Mesenteric fat pad (tissue), 1 donor: ENCODE results near the gene BANP. TPM values are rescaled to one million over a fixed set of nuclear protein-coding genes. Genes with fewer than 3 reads are reported as not detected.
"Not testable (repeated sequence)": the region's sequence is repeated elsewhere in the genome, so short reads cannot be mapped to it uniquely, and the experiment has no call there.

Experiments used
- DNase-seq: peaks from one replicate; pipeline ENCODE4 v3.0.0-alpha.2; 2020; ENCODE audit warnings: low spot score
- total RNA-seq: library from RNA; stranded (reverse); fragmentation: NEBNext Ultra II Directional; extraction: Animal tissue kit (Norgen Biotek cat#: 25700); gene quantifications from one replicate; pipeline ENCODE4 v1.2.1, GENCODE V29; 2021
- donor health status: DM: yes; HTN: yes; CAD: no.

The BANP gene
- total RNA-seq, 1 donor from 2014 or later: 28.8 TPM

DNA sequence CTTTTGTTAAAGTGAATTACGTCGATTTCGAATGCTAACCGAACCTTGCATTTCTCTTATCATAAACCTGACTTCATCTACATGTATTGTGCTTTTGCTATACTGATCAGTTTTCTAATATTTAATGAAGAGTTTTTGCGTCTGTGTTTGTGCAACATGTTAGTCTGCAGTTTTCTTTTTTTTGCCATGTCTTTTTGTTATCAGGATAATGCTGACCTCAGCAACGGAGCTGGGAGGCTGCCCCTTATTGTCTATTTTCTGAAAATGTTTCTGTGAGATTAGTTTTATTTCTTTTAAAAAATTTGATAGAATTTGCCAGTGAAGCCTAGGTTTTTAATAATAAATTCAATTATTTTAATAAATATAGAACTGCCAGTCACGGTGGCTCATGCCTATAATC lies 40.9 kb downstream of the BANP start:
- not testable (repeated sequence) for DNase-seq

DNA sequence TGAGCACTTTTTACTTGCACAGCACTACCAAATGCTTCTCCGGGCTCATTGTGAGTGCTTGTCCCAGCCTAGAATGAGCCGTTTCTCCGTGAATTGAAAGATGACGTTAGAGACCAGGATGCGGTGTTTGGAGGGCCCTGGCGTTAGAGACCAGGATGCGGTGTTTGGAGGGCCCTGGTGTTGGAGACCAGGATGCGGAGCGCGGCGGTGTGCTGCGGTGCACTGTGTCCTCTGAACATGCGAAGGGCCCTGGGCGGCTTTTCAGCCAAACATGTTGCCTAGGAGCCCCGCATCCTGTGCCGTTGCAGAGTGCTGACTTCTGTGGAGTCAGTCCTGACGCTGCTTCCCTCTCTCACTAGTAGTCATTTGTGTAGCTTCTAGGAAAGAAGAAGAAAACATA lies 42.7 kb downstream of the BANP start:
- DNase-seq: no peak

DNA sequence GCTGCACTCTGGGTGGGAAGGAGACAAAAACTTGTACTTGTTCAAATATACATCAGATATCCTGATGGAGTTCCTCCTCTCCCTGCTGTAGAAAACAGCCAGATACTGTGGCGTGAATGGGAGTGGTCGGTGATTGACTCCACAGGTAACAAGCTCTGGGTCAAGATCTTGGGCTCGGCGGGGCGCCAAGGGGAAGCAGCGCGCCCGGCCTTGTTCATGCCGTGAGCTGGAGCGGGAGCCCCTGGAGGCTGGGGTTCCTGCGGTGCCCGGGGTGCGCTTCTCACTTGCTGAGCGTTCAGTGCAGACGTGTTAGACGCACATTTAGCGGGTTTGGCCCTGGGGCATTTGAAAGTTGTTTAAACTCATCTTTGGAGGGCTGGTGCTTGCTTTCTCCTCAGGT lies 44.4 kb downstream of the BANP start:
- no peak for DNase-seq

DNA sequence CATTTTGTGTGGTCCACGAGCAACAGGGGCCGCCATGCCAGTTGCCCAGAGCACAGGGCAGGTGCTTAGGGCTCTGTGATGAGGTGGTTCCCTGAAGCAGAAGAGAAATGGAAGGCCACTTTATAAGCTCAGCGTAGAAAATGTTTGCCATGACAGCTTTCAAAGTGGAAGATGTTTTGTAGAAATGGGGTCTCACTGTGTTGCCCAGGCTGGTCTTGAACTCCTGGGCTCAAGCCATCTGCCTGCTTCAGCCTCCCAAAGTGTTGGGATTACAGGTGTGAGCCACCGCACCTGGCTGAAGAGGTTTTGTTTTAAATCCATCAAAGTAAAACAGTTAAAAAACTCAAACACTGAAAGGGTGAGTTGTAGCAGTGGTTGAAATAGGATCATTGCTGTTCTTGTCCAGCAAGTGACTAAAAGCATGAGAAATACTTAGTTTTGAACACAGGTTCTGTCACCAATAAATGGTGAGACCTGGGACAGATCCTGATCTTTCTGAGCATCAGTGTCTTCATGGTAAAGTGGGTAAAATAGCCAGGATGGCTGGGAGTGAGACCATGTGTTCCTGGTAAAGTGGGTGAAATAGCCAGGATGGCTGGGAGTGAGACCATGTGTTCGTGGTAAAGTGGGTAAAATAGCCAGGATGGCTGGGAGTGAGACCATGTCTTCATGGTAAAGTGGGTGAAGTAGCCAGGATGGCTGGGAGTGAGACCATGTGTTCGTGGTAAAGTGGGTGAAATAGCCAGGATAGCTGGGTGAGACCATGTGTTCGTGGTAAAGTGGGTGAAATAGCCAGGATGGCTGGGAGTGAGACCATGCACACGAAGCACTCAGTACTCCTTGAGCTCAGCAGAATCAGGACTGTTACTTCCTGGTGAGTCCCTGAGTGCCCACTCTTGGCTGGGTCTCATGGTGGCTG lies 46.0 kb downstream of the BANP start:
- no peak for DNase-seq

DNA sequence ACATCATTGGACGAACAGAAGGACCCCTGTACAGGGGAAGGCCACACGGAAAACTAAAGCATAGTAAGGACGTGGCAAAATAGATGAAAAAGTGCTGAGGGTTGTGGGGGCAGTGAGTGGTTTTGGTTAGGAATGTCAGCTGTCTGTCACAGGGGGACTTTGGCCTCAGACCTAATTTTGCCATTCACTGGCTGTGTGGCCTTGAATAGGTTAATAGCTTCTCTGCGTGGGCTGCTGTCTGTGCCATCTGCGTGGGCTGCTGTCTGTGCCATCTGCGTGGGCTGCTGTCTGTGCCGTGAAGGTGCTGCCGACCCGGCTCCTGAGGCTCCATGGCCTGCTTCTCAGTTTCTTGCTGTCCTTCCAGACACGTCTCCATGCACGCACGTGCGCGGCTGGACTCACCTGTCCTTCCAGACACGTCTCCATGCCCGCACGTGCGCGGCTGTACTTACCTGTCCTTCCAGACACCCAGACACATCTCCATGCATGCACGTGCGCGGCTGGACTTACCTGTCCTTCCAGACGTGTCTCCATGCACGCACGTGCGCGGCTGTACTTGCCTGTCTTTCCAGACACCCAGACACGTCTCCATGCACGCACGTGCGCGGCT lies 47.1 kb downstream of the BANP start:
- not testable (repeated sequence) for DNase-seq

DNA sequence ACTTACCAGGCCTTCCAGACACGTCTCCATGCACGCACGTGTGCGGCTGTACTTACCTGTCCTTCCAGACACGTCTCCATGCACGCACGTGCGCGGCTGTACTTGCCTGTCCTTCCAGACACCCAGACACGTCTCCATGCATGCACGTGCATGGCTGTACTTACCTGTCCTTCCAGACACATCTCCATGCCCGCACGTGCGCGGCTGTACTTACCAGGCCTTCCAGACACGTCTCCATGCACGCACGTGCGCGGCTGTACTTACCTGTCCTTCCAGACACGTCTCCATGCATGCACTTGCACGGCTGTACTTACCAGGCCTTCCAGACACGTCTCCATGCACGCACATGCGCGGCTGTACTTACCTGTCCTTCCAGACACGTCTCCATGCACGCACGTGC lies 47.8 kb downstream of the BANP start:
- DNase-seq: not testable (repeated sequence)

DNA sequence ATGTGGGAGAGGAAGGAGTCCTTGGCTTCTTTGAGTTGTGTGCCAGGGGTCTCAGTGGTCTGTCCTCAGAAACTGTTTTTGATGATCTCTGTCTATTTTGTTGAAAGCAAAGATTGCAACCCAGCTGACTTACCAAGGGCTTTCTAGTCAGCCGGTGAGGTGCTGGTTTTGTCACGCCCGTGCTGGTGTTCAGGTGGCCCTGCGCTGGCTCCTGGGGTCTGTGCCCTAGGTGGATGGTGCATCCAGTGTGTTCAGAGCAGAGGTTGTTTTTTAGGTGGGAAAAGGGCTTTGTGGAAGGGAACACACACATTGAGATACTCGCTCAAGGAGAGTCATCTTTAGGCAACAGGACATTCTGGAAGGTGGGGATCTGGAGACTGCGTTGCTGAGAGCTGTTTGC lies 51.0 kb downstream of the BANP start:
- DNase-seq: no peak

DNA sequence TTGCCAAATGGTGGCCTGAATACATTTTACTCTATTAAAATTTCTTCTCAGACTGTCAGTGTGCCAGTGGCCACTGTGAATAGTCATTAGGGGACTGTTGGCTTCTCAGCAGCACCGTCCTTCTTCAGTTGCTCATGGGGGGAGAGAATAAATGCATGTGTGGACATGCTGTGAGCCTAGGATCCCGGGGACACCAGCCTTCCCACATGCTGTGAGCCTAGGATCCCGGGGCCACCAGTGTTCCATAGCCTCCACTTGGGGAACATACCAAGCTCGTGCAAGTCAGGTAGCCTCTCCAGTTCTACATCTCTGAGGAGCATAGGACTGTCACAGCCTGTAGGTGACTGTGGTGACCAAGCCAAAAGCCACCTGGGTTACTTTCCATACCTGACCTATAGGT lies 51.5 kb downstream of the BANP start:
- DNase-seq: no peak

DNA sequence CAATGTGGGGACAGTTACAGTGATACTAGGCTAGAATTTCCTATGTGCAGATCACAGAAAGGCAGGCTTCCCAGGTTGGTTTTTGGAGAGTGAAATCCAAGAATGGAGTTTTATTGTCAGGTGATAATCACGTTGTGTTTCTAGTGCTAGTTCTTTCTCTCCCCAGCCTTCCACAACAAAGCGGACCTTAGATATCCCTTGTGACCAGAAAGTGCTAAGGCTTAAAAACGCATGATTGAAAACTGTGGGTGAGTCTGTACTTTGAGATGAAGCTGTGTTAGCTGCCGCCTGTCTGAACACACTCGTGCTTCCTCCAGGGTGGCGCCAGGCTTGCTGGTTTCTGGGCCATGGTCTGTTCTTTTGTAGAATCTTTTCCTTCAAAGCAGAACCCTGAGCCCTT lies 52.1 kb downstream of the BANP start:
- DNase-seq: peak; percentile 49

DNA sequence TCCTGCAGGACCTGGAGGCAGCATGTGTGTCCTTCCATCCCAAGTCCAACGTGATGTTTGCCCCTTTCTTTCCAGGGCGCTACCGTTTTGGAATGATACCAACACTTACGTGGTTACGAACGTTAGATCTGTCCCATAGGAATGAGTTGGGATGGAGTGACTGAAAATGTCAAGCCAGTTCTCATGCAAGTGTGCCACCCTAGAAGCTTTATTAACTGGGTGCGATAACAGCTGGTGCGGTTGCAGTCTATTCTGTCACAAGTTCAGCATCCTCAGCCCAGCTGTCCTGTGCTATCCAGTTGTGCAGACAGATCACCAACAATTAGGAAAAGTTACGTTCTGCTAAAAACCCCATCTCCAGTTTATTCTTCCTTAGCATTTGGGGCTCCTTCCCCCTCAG lies 52.5 kb downstream of the BANP start:
- no peak for DNase-seq

DNA sequence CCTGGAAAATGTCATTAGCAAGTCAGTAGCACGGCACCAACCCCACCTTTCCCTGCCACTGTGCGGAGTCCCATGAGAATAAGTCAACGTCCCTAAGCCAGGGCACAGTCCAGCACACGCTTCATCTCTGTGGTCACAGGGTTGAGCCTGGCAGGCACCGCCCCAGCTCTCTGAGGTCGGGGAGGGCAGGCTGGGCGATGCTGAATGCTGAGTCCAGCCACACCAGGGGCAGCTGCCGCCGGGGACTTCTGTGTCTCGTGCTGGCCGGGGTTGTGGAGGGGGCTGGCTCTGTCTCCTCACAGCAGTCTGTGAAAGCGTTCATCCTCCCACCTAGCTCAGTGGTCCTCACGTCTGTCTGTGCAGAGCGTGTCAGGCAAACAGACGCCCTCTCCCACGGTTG lies 53.2 kb downstream of the BANP start:
- no peak for DNase-seq

DNA sequence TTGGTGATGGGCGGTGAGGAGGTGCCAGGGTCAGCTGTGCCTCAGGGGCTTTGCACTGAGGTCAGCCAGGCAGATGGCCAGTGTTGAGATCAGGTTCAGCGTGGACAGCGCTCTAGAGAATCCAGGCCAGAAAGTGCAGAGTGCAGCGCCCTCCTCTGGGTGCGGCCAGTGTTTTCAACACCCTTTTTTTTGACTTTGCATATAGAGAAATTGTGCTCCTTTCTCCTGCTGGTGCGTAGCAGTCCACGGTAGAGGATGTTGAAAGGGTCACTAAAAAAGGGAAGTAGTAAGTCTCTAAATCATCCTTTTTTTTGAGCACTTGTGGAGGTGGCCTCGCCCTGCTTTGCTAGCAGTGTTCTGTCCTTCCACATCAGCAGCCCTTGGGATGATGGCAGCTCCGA lies 53.9 kb downstream of the BANP start:
- DNase-seq: no peak

DNA sequence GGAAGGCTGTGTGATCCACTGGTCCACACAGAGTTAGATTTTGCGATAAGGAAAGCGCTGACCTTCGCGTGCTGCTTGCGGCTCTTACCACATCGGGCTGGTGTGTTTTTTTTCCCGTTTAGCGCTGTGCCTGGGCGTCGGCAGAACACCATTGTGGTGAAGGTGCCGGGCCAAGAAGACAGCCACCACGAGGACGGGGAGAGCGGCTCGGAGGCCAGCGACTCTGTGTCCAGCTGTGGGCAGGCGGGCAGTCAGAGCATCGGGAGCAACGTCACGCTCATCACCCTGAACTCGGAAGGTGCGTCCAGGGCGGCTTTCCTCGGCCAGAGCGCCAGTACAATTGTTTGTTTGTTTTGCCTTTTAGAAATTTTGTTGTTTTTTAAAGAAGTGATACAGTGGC lies 54.7 kb downstream of the BANP start:
- DNase-seq: peak; percentile 77

DNA sequence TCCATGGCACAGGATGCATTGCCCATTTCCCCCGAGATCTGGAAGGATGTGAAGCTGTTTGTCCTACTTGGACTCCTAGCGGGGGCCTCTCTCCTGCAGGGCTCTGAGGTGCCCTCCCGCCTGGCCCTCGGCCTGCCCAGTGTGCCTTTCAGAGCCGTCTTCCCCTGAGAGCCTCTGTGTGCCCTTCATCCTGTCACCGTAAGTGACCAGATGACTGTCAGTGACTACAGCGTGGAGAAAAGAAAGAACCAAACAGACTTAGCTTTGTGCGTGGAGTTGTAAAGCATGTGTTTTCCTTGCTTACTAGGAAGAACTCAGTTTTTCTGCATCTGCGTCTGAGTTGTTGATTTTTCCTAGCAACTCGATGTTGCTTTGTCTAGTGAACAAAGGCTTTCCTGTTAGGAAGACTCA lies 56.1 kb downstream of the BANP start:
- DNase-seq: peak; percentile 22

DNA sequence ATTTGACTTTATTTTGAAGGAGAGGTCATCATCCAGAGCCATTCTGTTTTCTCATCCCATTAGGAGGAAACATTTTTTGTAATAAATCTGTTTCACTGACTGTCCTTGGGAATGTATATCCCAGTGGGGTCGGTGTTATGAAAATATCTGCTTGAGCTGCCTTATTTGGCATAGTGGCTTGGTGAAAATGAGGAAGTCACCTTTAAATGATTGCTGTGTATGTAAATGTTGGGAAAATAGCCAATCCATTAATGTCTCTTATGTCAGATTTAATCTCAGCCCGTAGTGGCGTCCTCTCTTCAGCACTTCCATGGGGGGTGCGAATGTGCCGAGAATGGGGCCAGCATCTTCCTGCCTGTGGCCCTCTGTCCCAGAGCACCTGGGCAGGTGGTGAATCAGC lies 57.6 kb downstream of the BANP start:
- peak; percentile 37 for DNase-seq

DNA sequence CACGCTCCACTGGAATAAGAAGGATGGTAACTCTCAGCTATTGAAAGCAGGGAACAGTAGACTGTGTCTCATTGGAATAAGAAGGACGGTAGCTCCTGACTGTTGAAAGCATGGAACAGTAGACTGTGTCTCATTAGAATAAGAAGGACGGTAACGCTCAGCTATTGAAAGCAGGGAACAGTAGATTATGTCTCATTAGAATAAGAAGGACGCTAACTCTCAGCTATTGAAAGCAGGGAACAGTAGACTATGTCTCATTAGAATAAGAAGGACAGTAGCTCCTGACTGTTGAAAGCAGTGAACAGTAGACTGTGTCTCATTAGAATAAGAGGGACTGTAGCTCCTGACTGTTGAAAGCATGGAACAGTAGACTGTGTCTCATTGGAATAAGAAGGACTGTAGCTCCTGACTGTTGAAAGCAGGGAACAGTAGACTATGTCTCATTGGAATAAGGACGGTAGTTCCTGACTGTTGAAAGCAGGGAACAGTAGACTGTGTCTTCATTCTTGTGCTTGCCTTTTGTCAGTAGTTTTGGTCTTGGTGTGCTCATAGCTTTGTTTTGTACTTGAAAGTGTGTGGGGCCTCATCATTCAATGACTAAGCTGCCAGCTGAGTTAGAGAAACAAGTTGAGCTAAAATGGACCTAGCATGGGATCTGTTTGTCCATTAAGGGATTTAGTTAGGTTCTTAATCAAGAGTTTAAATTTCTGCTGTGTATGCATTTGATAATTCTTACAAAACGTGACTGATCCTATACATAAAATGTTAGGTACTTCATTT lies 58.5 kb downstream of the BANP start:
- no peak for DNase-seq

DNA sequence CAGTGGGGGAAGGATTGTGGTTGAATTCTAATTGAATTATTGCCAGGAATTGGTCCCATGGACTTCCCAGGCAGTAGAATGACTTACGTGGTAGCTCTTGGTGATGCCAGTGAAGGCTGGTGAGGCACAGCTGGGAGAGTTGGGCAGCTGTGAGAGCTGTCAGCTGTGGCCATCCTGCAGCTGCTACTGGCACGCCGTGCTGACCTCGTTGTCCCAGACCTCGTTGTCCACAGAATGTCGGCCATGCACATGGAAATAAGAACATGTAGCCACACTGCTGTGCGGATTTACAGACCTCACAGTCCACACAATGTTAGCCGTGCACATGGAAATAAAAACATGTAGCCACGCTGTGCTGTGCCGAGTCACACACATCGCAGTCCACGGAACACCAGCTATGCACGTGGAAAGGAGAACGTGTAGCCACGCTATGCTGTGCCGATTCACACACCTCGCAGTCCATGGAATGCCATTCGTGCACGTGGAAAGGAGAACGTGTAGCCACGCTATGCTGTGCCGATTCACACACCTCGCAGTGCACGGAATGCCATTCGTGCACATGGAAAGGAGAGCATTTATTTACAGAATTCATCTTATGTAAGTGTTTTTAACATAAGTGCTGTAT lies 59.2 kb downstream of the BANP start:
- DNase-seq: peak; percentile 74

DNA sequence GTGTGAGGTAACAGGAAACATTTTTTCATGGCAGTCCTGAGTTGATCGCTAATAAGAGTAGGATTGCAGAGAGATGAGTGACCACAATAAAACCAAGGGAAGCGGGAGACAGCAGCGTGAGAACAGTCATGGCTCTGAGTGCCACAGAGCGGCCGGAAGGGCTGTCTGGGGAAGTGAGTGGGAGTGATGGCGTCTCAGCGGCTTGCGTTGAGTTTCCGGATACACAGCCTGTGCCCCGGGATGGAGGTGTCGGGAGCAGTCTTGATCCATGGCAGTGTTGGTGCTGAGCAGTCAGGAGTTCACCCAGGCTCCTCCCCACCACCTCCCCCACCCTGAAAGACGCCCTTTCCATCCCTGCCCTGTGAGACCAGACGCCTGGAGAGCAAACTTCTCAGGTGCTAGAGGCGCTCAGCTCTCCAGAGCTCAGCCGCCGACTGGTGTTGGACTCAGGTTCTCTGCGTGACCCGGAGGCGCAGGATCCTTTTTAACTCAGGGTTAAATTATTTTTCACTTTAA lies 59.8 kb downstream of the BANP start:
- DNase-seq: peak; percentile 59

DNA sequence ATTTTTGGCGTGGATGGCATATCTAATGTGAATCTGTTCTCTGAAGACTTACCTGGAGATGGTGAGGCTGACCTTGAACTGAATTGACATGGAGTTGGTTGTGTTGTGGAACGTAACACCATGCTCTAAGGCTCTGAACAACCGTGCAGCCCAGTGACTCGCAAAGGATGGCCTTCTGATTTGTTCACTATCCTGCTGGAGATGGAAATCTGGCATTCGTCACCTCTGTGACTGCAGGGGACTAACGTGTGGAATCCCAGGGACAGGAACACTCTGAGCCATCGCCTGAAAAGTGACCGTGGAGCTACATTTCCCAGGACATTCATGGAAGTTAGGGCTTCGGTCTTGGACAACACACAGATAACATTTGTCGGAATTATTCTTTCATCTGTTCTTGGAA lies 61.1 kb downstream of the BANP start:
- peak; percentile 22 for DNase-seq

DNA sequence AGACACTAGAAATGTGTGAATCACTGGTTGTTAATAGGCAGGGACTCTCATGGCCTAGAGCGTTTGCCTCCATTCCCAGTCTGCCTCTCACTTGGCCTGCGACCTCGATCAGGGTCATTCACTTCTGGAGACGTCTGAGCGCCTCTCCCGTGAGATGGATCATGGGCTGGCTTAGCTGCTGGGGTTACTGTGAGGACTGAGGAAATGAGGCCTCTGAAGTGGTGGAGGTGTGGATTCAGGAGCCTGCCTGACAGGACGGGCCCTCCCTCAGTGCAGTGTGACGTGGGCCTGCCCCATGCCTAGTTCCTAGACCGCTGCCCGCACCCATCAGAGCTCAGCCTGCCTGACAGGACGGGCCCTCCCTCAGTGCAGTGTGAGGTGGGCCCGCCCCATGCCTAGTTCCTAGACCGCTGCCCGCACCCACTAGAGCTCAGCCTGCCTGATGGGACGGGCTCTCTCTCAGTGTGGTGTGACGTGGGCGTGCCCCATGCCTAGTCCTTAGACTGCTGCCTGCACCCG lies 61.9 kb downstream of the BANP start:
- peak; percentile 67 for DNase-seq

DNA sequence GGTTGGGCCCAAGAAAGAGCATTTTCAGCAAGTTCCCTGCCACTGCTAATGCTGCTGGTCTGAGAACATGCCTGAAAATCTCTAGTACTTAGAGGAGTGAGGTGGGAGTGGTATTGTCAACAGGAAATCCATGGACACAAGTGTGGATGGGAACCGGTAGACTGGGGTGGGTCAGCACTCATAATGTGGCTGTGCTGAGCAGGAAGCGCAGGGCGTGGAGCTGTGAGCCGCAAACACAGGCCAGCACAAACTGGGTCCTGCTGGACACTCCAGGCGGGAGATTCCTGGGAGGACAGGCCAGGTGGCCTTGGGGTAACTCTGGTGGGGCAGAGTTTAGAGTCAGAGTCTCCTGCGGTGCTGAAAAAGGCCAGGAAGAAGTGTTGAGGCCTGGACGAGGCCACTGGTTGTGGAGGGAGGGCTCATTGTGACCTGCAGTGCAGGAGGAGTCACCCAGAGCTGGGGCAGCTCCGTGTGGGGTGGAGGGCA lies 62.6 kb downstream of the BANP start:
- peak; percentile 72 for DNase-seq
